ENCODE data around the gene RIC3. TPM values are rescaled to one million over a fixed set of nuclear protein-coding genes. Genes with fewer than 3 reads are reported as not detected.

The RIC3 gene
- total RNA-seq, 2 donors from 2014 or later = 23.5 to 25.3 TPM

GRCh38 chr11:8127447-8127846 lies 41.4 kb downstream of the RIC3 start:
- no peak overlapping the region for H3K27ac ChIP-seq (ENCODE audit: low read depth, low read length)

GRCh38 chr11:8126649-8127289 lies 42.1 kb downstream of the RIC3 start:
- Mint-ChIP-seq H3K36me3 (ENCODE audit: low read depth) (peaks cover 9% of the 10 kb centered on the region), H3K27ac (no peak overlapping the region), H3K4me3 (no peak overlapping the region), H3K9me3 (no peaks in the 10 kb centered on the region), H3K4me1 (peaks cover 17% of the 10 kb centered on the region), H3K27me3 (ENCODE audit: insufficient read depth) (no peaks in the 10 kb centered on the region)
- WGBS, 2 experiments (ENCODE audit: insufficient coverage in 1 of 2, insufficient read length in 1 of 2) = 94% methylated on average over 3 to 8 of the region's 8 CpGs
- Histone ChIP-seq H3K9me3 (ENCODE audit: control insufficient read depth, low read length) (no peaks in the 10 kb centered on the region), H3K4me3 (ENCODE audit: low read length) (peak overlapping the region; percentile 33), H3K4me1 (ENCODE audit: control insufficient read depth, insufficient read depth, low read length) (peaks cover 12% of the 10 kb centered on the region), H3K27ac (ENCODE audit: low read depth, low read length) (no peak overlapping the region), H3K36me3 (ENCODE audit: control insufficient read depth, insufficient read depth, low read length) (no peaks in the 10 kb centered on the region), H3K9ac (ENCODE audit: extremely low read depth, low read length, poor library complexity, severe bottlenecking) (no peak overlapping the region), H3K27me3 (ENCODE audit: control insufficient read depth, insufficient read depth, low read length, poor library complexity, severe bottlenecking) (no peaks in the 10 kb centered on the region)
- DNase-seq = no peak
- TF ChIP-seq CTCF (conservative IDR thresholded peaks at IDR 0.05) = no peak

More at GRCh38 chr11:8127447-8127846, 41.4 kb downstream of the RIC3 start:
- H3K36me3 ChIP-seq (ENCODE audit: control insufficient read depth, insufficient read depth, low read length) = no peaks in the 10 kb centered on the region
- no peak overlapping the region for H3K9ac ChIP-seq (ENCODE audit: extremely low read depth, low read length, poor library complexity, severe bottlenecking)
- Mint-ChIP-seq H3K27me3 (ENCODE audit: insufficient read depth) (no peaks in the 10 kb centered on the region), H3K4me1 (peaks cover 17% of the 10 kb centered on the region), H3K27ac (no peak overlapping the region), H3K4me3 (no peak overlapping the region), H3K36me3 (ENCODE audit: low read depth) (peaks cover 9% of the 10 kb centered on the region), H3K9me3 (no peaks in the 10 kb centered on the region)
- DNase-seq = no peak
- 83 to 94% methylated on average over 2 of the region's 2 CpGs for WGBS, 2 experiments (ENCODE audit: insufficient coverage in 1 of 2, insufficient read length in 1 of 2)
- peak overlapping the region; percentile 33 for H3K4me3 ChIP-seq (ENCODE audit: low read length)
- peaks cover 12% of the 10 kb centered on the region for H3K4me1 ChIP-seq (ENCODE audit: control insufficient read depth, insufficient read depth, low read length)
- H3K9me3 ChIP-seq (ENCODE audit: control insufficient read depth, low read length) = no peaks in the 10 kb centered on the region
- TF ChIP-seq CTCF (conservative IDR thresholded peaks at IDR 0.05) = no peak
- no peaks in the 10 kb centered on the region for H3K27me3 ChIP-seq (ENCODE audit: control insufficient read depth, insufficient read depth, low read length, poor library complexity, severe bottlenecking)

GRCh38 chr11:8122173-8122764 lies 46.6 kb downstream of the RIC3 start:
- no peak overlapping the region for H3K4me3 ChIP-seq (ENCODE audit: low read length)
- DNase-seq = no peak
- no peak overlapping the region for H3K27ac Mint-ChIP-seq
- H3K4me3 Mint-ChIP-seq = no peak overlapping the region
- H3K27ac ChIP-seq (ENCODE audit: low read depth, low read length) = no peak overlapping the region
- H3K36me3 Mint-ChIP-seq (ENCODE audit: low read depth) = peaks cover 18% of the 10 kb centered on the region
- TF ChIP-seq CTCF (conservative IDR thresholded peaks at IDR 0.05) = no peak
- H3K36me3 ChIP-seq (ENCODE audit: control insufficient read depth, insufficient read depth, low read length) = no peaks in the 10 kb centered on the region
- H3K9me3 Mint-ChIP-seq = no peaks in the 10 kb centered on the region
- peaks cover 9% of the 10 kb centered on the region for H3K4me1 ChIP-seq (ENCODE audit: control insufficient read depth, insufficient read depth, low read length)
- peaks cover 4% of the 10 kb centered on the region for H3K4me1 Mint-ChIP-seq
- H3K9me3 ChIP-seq (ENCODE audit: control insufficient read depth, low read length) = no peaks in the 10 kb centered on the region
- H3K27me3 ChIP-seq (ENCODE audit: control insufficient read depth, insufficient read depth, low read length, poor library complexity, severe bottlenecking) = no peaks in the 10 kb centered on the region
- WGBS, 2 experiments (ENCODE audit: insufficient coverage in 1 of 2, insufficient read length in 1 of 2) = 80% methylated on average over 1 of the region's 1 CpG; no CpG with 5 or more reads in 1 of the 2 experiments
- H3K9ac ChIP-seq (ENCODE audit: extremely low read depth, low read length, poor library complexity, severe bottlenecking) = no peak overlapping the region
- H3K27me3 Mint-ChIP-seq (ENCODE audit: insufficient read depth) = no peaks in the 10 kb centered on the region
